Caco-2 (cell line): Measurements from ENCODE around the gene COL21A1. TPM values are rescaled to one million over a fixed set of nuclear protein-coding genes. Genes with fewer than 3 reads are reported as not detected.

Experiments used
- BruUV-seq: library from RNA; stranded (reverse); fragments of 400-500 nt; replicated peaks from 2 replicates; lab custom pipeline; 2021; lab: Mats Ljungman, UMichigan
- CTCF ChIA-PET: fragments of 300-600 bp; sonication (Branson Sonifier 250); formaldehyde crosslinking; loops from one replicate; lab custom pipeline; 2022; ENCODE audit warnings: antibody characterized with exemption; lab: Charles Lee
- POLR2A ChIA-PET: fragments of 300-600 bp; sonication (Branson Sonifier 250); formaldehyde crosslinking; loops from one replicate; lab custom pipeline; 2022; ENCODE audit warnings: antibody characterized with exemption; lab: Charles Lee
- DNase-seq, 2 experiments: peaks; one replicate each; pipeline versions ENCODE4 v3.0.0 to v3.0.0-alpha.2; 2020 to 2022
- H3K27me3 ChIP-seq: replicated peaks from 2 replicates; pipeline ENCODE4 v1.6.0; 2011; ENCODE audit warnings: low read length; ENCODE audit not compliant: control insufficient read depth, insufficient read depth
- H3K36me3 ChIP-seq: 2 replicates; pipeline ENCODE4 v1.5.1; 2011; ENCODE audit warnings: low read length; ENCODE audit not compliant: control insufficient read depth, insufficient read depth
- H3K4me1 ChIP-seq: fragments of 250-450 bp; sonication (Bioruptor Pico); 2 replicates; pipeline ENCODE4 v1.5.1; 2020; ENCODE audit warnings: mild to moderate bottlenecking
- H3K4me3 ChIP-seq: 2 replicates; pipeline ENCODE4 v1.5.1; 2011; ENCODE audit warnings: low read depth, mild to moderate bottlenecking, control low read depth, low read length
- H3K9me3 ChIP-seq: fragments of 250-450 bp; sonication (Bioruptor Pico); 2 replicates; pipeline ENCODE4 v1.5.1; 2020; ENCODE audit warnings: mild to moderate bottlenecking, moderate library complexity
- H3K27ac Mint-ChIP-seq: one replicate; pipeline ENCODE4 v1.8.0; 2022; ENCODE audit warnings: mixed read lengths; ENCODE audit not compliant: unreplicated experiment
- H3K27me3 Mint-ChIP-seq: one replicate; pipeline ENCODE4 v1.8.0; 2022; ENCODE audit warnings: mixed read lengths; ENCODE audit not compliant: insufficient read depth, unreplicated experiment
- H3K36me3 Mint-ChIP-seq: one replicate; pipeline ENCODE4 v1.8.0; 2022; ENCODE audit warnings: mild to moderate bottlenecking, mixed read lengths; ENCODE audit not compliant: insufficient read depth, unreplicated experiment
- H3K4me1 Mint-ChIP-seq: one replicate; pipeline ENCODE4 v1.8.0; 2022; ENCODE audit warnings: low read depth, mixed read lengths; ENCODE audit not compliant: unreplicated experiment
- H3K4me3 Mint-ChIP-seq: one replicate; pipeline ENCODE4 v1.8.0; 2022; ENCODE audit warnings: mild to moderate bottlenecking, moderate library complexity, mixed read lengths; ENCODE audit not compliant: unreplicated experiment
- H3K9me3 Mint-ChIP-seq: one replicate; pipeline ENCODE4 v1.8.0; 2022; ENCODE audit warnings: mixed read lengths; ENCODE audit not compliant: unreplicated experiment
- CTCF ChIP-seq, 2 experiments: fragments of 200-600 bp in 1 of 2; IDR thresholded peaks; 1 replicate in 1 of 2; 2 replicates in 1 of 2; pipeline versions ENCODE4 v1.5.1 to v1.8.0; 2011 to 2022; ENCODE audit warnings: antibody characterized with exemption in 1 of 2, control low read depth in 1 of 2, inconsistent platforms in 1 of 2, low read depth in 1 of 2, low read length in 1 of 2, mild to moderate bottlenecking in 1 of 2, moderate library complexity in 1 of 2; ENCODE audit not compliant: insufficient read depth in 1 of 2, severe bottlenecking in 1 of 2, unreplicated experiment in 1 of 2
- intact Hi-C: fragments of 100-400 bp; cut with micrococcal nuclease; formaldehyde crosslinking; loops from one replicate; pipeline ENCODE4 v1.10.0; 2022; ENCODE audit not compliant: unreplicated experiment
- total RNA-seq: library from RNA; stranded (reverse); gene quantifications from 2 replicates; pipeline ENCODE4 v1.2.3, GENCODE V29; 2022

Gene COL21A1
- total RNA-seq, 1 experiment from 2014 or later = 1.3 TPM

DNA sequence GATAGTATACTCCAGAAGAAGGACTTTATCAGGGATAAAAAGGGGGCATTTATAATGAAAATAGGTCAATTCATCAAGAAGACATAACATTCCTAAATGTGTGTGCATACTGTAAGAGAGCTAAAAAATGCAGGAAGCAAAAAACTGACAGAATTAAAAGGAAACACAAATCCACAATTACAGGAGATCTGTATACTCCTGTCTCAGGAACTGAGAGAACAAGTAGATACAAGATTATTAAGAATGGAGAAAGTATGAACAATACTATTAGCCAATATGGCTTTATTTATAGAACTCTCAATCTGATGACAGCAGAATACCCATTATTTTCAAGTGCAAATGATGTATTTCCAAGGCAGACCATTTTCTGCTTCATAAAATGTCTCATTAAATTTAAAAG, 204.3 kb downstream of the COL21A1 start:
- intact Hi-C loops = no loop called here
- Mint-ChIP-seq H3K27me3 (peaks cover 2% of the 10 kb centered on the region), H3K4me1 (no peaks in the 10 kb centered on the region), H3K9me3 (no peaks in the 10 kb centered on the region), H3K36me3 (no peaks in the 10 kb centered on the region), H3K4me3 (no peak overlapping the region), H3K27ac (no peak overlapping the region)
- ChIA-PET POLR2A (no interaction called here), CTCF (no interaction called here)
- Histone ChIP-seq H3K9me3 (no peaks in the 10 kb centered on the region), H3K27me3 (no peaks in the 10 kb centered on the region), H3K4me3 (no peak overlapping the region), H3K4me1 (no peaks in the 10 kb centered on the region), H3K36me3 (no peaks in the 10 kb centered on the region)
- no peak for DNase-seq
- BruUV-seq = no TSS peak
- no peak for TF ChIP-seq CTCF (IDR thresholded peaks at IDR 0.05; ENCODE audit: insufficient read depth in 1 of 2, low read depth in 1 of 2, low read length in 1 of 2, severe bottlenecking in 1 of 2, unreplicated experiment in 1 of 2)

- Histone ChIP-seq H3K4me1 (no peaks in the 10 kb centered on the region), H3K27me3 (no peaks in the 10 kb centered on the region), H3K9me3 (no peaks in the 10 kb centered on the region), H3K36me3 (no peaks in the 10 kb centered on the region), H3K4me3 (no peak overlapping the region)
- ChIA-PET POLR2A (no interaction called here), CTCF (no interaction called here)
- H3K4me1 Mint-ChIP-seq = no peaks in the 10 kb centered on the region
- intact Hi-C loops = no loop called here
- no peak for DNase-seq
- no TSS peak for BruUV-seq
- no peak for TF ChIP-seq CTCF (IDR thresholded peaks at IDR 0.05; ENCODE audit: insufficient read depth in 1 of 2, low read depth in 1 of 2, low read length in 1 of 2, severe bottlenecking in 1 of 2, unreplicated experiment in 1 of 2)
- no peak overlapping the region for H3K27ac Mint-ChIP-seq
- H3K9me3 Mint-ChIP-seq = no peaks in the 10 kb centered on the region
- no peaks in the 10 kb centered on the region for H3K36me3 Mint-ChIP-seq
- no peak overlapping the region for H3K4me3 Mint-ChIP-seq
- peaks cover 2% of the 10 kb centered on the region for H3K27me3 Mint-ChIP-seq
Measured at GRCh38 chr6:56041591-56041990, 205.8 kb downstream of the COL21A1 start.

- no peak overlapping the region for H3K4me3 Mint-ChIP-seq
Measured at GRCh38 chr6:56040889-56041301, 206.5 kb downstream of the COL21A1 start.

More at GRCh38 chr6:56040889-56041301, 206.5 kb downstream of the COL21A1 start:
- no peak overlapping the region for H3K27ac Mint-ChIP-seq
- Histone ChIP-seq H3K36me3 (no peaks in the 10 kb centered on the region), H3K9me3 (no peaks in the 10 kb centered on the region), H3K27me3 (no peaks in the 10 kb centered on the region), H3K4me1 (no peaks in the 10 kb centered on the region), H3K4me3 (no peak overlapping the region)
- TF ChIP-seq CTCF (IDR thresholded peaks at IDR 0.05; ENCODE audit: insufficient read depth in 1 of 2, low read depth in 1 of 2, low read length in 1 of 2, severe bottlenecking in 1 of 2, unreplicated experiment in 1 of 2) = no peak
- H3K9me3 Mint-ChIP-seq = no peaks in the 10 kb centered on the region
- DNase-seq = no peak
- H3K4me1 Mint-ChIP-seq = no peaks in the 10 kb centered on the region
- POLR2A ChIA-PET = no interaction called here
- peaks cover 2% of the 10 kb centered on the region for H3K27me3 Mint-ChIP-seq
- no TSS peak for BruUV-seq
- no peaks in the 10 kb centered on the region for H3K36me3 Mint-ChIP-seq
- CTCF ChIA-PET = no interaction called here
- intact Hi-C loops = no loop called here
